ENCODE measurements around the gene RTRAF. TPM values are rescaled to one million over a fixed set of nuclear protein-coding genes. Genes with fewer than 3 reads are reported as not detected.

RTRAF gene
- total RNA-seq, 1 experiment from 2014 or later, result 350 TPM

DNA sequence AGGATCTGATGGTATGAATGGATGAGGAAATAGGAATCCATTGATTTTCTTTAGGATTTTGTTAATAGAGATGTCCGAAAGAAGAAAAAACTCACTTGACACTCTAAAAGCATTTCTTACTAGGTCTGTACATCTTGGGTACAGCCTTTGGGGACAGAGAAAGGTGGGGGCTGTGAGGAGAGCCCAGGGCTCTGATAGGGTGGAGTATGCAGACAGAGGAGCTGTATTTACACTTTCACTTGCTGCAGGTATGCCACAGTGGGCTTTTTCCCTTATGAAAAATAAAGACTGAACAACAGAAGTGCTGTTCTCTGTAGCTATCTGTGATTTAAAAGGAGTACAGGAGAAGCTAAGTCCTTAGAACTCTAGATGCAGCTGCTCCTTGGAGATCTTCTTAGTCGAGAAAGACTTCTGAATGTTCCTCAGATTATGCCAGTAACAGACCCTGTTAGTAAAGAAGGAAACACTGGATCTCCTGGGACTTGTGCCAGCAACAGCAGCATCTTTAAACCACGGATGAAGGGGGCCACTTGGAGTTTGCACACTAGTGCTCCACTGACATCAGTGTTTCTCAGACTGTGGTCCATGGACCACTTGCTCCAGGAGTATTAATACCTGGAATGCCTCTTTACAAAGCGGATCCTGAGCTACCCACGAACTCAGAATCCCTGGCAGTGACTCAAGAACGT lies 19.4 kb upstream of the RTRAF start:
- 0 out of 2 replicates have a peak, but pooled peaks cover 2% of the 10 kb centered on the region for H3K4me1 ChIP-seq (ENCODE audit: insufficient read depth, low read length)
- H3K56ac ChIP-seq (ENCODE audit: insufficient read length, low read depth, low read length), result no peak overlapping the region
- no peak overlapping the region for H2AFZ ChIP-seq (ENCODE audit: low read length)
- H3K14ac ChIP-seq (ENCODE audit: insufficient read depth, low read length), result no peak overlapping the region
- Mint-ChIP-seq H3K9me3 (no peaks in the 10 kb centered on the region), H3K27me3 (ENCODE audit: low read depth) (no peaks in the 10 kb centered on the region), H3K36me3 (ENCODE audit: insufficient read depth in 1 of 3, low read depth in 3 of 3) (no peaks in the 10 kb centered on the region), H3K4me1 (0 out of 4 replicates have a peak, but pooled peaks cover 0 to under 1% of the 10 kb centered on the region in 2 experiments), H3K4me3 (no peak overlapping the region), H3K27ac (no peak overlapping the region)
- no peak overlapping the region for H3K18ac ChIP-seq (ENCODE audit: insufficient read length, low read depth, low read length)
- no peak overlapping the region for H4K91ac ChIP-seq (ENCODE audit: insufficient read length, low read depth, low read length)
- H3K27me3 ChIP-seq (ENCODE audit: insufficient read depth, low read length), result no peaks in the 10 kb centered on the region
- H3K23ac ChIP-seq (ENCODE audit: insufficient read length, low read depth, low read length), result no peak overlapping the region
- no peak overlapping the region for H2BK12ac ChIP-seq (ENCODE audit: insufficient read length, low read depth, low read length)
- H2AK5ac ChIP-seq (ENCODE audit: insufficient read length, low read length), result no peak overlapping the region
- no peak overlapping the region for H3K27ac ChIP-seq (ENCODE audit: insufficient read length, low read depth, low read length)
- H3K4ac ChIP-seq (ENCODE audit: low read depth, low read length), result no peak overlapping the region
- no peaks in the 10 kb centered on the region for H3K9me3 ChIP-seq (ENCODE audit: control insufficient read depth, low read depth, low read length)
- no peak for TF ChIP-seq CTCF (conservative IDR thresholded peaks at IDR 0.05)
- no peak overlapping the region for H2BK20ac ChIP-seq (ENCODE audit: low read depth, low read length, poor library complexity, severe bottlenecking)
- no peak overlapping the region for H4K8ac ChIP-seq (replicated peaks; ENCODE audit: insufficient read length, low read depth, low read length)
- no peak overlapping the region for H3K4me2 ChIP-seq (ENCODE audit: insufficient read depth, insufficient read length, low read length)
- H4K5ac ChIP-seq (ENCODE audit: insufficient read length, low read depth, low read length), result no peak overlapping the region
- H4K20me1 ChIP-seq (ENCODE audit: control insufficient read depth, insufficient read depth, insufficient read length), result no peaks in the 10 kb centered on the region
- H3T11ph ChIP-seq (ENCODE audit: low read length), result no peak overlapping the region
- no peak overlapping the region for H3K9ac ChIP-seq (ENCODE audit: extremely low read depth, insufficient read length, low read length)
- no peaks in the 10 kb centered on the region for H3K79me2 ChIP-seq (ENCODE audit: insufficient read depth, low read length)
- no peaks in the 10 kb centered on the region for H3K79me1 ChIP-seq (ENCODE audit: insufficient read depth, low read depth, low read length, poor library complexity, severe bottlenecking)
- no peak overlapping the region for H2BK5ac ChIP-seq (ENCODE audit: insufficient read length, low read length)
- WGBS (ENCODE audit: extremely low coverage, insufficient read length, low lambda C conversion rate), result no CpG with 5 or more reads among the region's 6 CpGs
- H2BK120ac ChIP-seq (ENCODE audit: low read depth, low read length, poor library complexity, severe bottlenecking), result no peak overlapping the region
- no peak for DNase-seq
- H3K23me2 ChIP-seq (ENCODE audit: insufficient read length, low read depth, low read length, poor library complexity, severe bottlenecking), result no peaks in the 10 kb centered on the region
- H2BK15ac ChIP-seq (ENCODE audit: low read depth, low read length), result no peak overlapping the region
